ENCODE results near the gene TMOD2. TPM values are rescaled to one million over a fixed set of nuclear protein-coding genes. Genes with fewer than 3 reads are reported as not detected.
A peak's percentile ranks its signal among the peaks of the same experiment; 100 is the strongest.

Gene TMOD2
- total and polyA plus RNA-seq, 2 donors (not counting 1 experiment from before 2014, with no cell fraction given) = 7.0 to 11.2 TPM

DNA sequence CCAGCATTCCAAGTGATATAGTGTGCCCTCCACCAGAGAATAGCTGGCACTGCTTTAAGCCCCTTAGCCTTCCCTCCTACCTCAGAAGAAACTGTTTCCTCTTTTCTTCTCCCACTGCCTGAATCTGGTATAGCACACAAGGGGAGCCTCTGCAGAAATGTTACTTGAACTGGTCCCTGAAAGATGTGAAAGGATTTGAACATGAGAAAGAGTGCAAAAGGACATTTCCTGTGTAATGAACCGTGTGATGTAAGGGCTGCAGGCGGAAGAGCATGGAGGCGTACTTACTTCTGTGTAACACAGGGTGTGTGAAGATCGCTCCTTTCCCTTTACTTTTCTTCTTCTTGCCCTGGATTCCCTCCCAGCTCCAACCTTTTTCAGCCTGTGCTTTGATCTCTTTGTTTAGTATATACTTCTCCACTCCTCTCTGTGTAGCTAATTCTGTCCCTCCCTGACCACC lies 86.4 kb downstream of the TMOD2 start:
- H3K9ac ChIP-seq (ENCODE audit: insufficient read depth, low read length) = no peak overlapping the region
- H3K4me2 ChIP-seq (ENCODE audit: extremely low read depth, insufficient read depth, low read length) = no peak overlapping the region
- no peaks in the 10 kb centered on the region for H3K9me3 ChIP-seq (ENCODE audit: control insufficient read depth, insufficient read depth, low read depth, low read length)
- H3K27me3 ChIP-seq (ENCODE audit: control insufficient read depth, insufficient read depth, low read length) = no peaks in the 10 kb centered on the region
- H3K79me2 ChIP-seq (ENCODE audit: control insufficient read depth, insufficient read depth, low read length) = peaks cover 94% of the 10 kb centered on the region
- no peak overlapping the region for H2AFZ ChIP-seq (ENCODE audit: low read length)
- no peak overlapping the region for H3K27ac ChIP-seq (ENCODE audit: insufficient read depth, low read length)
- H4K20me1 ChIP-seq (ENCODE audit: control insufficient read depth, extremely low read depth, insufficient read depth, low read length) = peaks cover 6% of the 10 kb centered on the region
- peaks cover 13% of the 10 kb centered on the region for H3K4me1 ChIP-seq (ENCODE audit: control insufficient read depth, extremely low read depth, insufficient read depth, low read length)
- H3K4me3 ChIP-seq (replicated peaks in 1 of 4; ENCODE audit: control extremely low read depth in 1 of 4, insufficient read depth in 1 of 4, low read depth in 3 of 4, low read length in 4 of 4) = no peak overlapping the region
- DNase-seq (ENCODE audit: low read depth in 2 of 2) = peak; percentile 51 to 55
- no peaks in the 10 kb centered on the region for H3K36me3 ChIP-seq (ENCODE audit: control insufficient read depth, insufficient read depth, low read length)
- TF ChIP-seq, protein P1, sequence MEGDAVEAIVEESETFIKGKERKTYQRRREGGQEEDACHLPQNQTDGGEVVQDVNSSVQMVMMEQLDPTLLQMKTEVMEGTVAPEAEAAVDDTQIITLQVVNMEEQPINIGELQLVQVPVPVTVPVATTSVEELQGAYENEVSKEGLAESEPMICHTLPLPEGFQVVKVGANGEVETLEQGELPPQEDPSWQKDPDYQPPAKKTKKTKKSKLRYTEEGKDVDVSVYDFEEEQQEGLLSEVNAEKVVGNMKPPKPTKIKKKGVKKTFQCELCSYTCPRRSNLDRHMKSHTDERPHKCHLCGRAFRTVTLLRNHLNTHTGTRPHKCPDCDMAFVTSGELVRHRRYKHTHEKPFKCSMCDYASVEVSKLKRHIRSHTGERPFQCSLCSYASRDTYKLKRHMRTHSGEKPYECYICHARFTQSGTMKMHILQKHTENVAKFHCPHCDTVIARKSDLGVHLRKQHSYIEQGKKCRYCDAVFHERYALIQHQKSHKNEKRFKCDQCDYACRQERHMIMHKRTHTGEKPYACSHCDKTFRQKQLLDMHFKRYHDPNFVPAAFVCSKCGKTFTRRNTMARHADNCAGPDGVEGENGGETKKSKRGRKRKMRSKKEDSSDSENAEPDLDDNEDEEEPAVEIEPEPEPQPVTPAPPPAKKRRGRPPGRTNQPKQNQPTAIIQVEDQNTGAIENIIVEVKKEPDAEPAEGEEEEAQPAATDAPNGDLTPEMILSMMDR (conservative IDR thresholded peaks at IDR 0.05 in 1 of 2, IDR thresholded peaks at IDR 0.05 in 1 of 2; ENCODE audit: low read depth in 1 of 2, low read length in 2 of 2) = no peak
- no peak for TF ChIP-seq EZH2 (IDR thresholded peaks at IDR 0.05; ENCODE audit: low read length, missing control alignments)

DNA sequence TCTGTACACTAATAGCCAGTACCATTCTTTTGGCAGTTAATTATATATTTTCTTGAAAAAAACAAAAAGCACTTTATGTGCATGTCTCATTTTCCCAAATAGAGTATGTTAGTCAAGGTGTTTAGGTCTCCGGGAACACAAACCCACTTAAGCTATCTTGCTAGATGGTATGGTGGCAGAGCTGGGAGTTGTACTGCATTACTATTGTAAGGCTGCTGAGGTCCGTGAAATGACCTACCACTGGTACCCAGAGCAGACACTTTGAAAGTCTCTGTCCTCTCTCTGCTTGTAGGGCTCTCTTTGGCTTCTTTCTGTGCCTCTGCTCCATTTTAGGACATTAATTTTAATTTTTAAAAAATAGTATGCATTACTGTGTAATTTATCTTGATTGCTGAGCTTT lies 86.9 kb downstream of the TMOD2 start:
- Histone ChIP-seq H3K27ac (ENCODE audit: insufficient read depth, low read length) (no peak overlapping the region), H3K4me2 (ENCODE audit: extremely low read depth, insufficient read depth, low read length) (no peak overlapping the region), H4K20me1 (ENCODE audit: control insufficient read depth, extremely low read depth, insufficient read depth, low read length) (peaks cover 6% of the 10 kb centered on the region)

DNA sequence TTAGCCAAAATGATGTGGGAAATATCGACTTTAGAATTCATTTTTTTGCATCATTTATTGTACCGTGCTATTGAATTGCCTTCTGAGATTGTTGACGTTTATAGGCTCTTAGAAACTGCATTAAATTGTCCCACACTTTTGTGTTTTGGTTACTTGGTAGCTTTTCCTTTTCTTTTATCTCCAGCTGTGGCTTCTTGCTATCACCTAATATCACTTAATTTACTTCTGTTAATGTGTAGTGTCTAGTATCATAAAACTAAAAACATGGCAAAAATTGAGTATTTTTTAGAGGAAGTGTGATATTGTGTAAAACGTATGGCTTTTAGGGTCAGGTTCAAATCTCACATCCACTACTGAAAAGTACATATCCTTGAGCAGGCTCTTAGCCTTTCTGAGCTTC lies 89.3 kb downstream of the TMOD2 start:
- Histone ChIP-seq H4K20me1 (ENCODE audit: control insufficient read depth, extremely low read depth, insufficient read depth, low read length) (peaks cover 3% of the 10 kb centered on the region), H3K27ac (ENCODE audit: insufficient read depth, low read length) (no peak overlapping the region), H3K4me3 (replicated peaks in 1 of 4; ENCODE audit: control extremely low read depth in 1 of 4, insufficient read depth in 1 of 4, low read depth in 3 of 4, low read length in 4 of 4) (no peak overlapping the region), H2AFZ (ENCODE audit: low read length) (no peak overlapping the region), H3K4me1 (ENCODE audit: control insufficient read depth, extremely low read depth, insufficient read depth, low read length) (peaks cover 20% of the 10 kb centered on the region), H3K9ac (ENCODE audit: insufficient read depth, low read length) (no peak overlapping the region), H3K79me2 (ENCODE audit: control insufficient read depth, insufficient read depth, low read length) (peaks cover 95% of the 10 kb centered on the region), H3K4me2 (ENCODE audit: extremely low read depth, insufficient read depth, low read length) (no peak overlapping the region), H3K27me3 (ENCODE audit: control insufficient read depth, insufficient read depth, low read length) (no peaks in the 10 kb centered on the region), H3K9me3 (ENCODE audit: control insufficient read depth, insufficient read depth, low read depth, low read length) (no peaks in the 10 kb centered on the region), H3K36me3 (ENCODE audit: control insufficient read depth, insufficient read depth, low read length) (no peaks in the 10 kb centered on the region)
- DNase-seq (ENCODE audit: low read depth in 2 of 2) = no peak
- TF ChIP-seq, protein P1 (conservative IDR thresholded peaks at IDR 0.05 in 1 of 2, IDR thresholded peaks at IDR 0.05 in 1 of 2; ENCODE audit: low read depth in 1 of 2, low read length in 2 of 2) = no peak
- no peak for TF ChIP-seq EZH2 (IDR thresholded peaks at IDR 0.05; ENCODE audit: low read length, missing control alignments)

More for the DNA sequence above, 86.9 kb downstream of the TMOD2 start:
- Histone ChIP-seq H3K4me3 (replicated peaks in 1 of 4; ENCODE audit: control extremely low read depth in 1 of 4, insufficient read depth in 1 of 4, low read depth in 3 of 4, low read length in 4 of 4) (no peak overlapping the region), H3K27me3 (ENCODE audit: control insufficient read depth, insufficient read depth, low read length) (no peaks in the 10 kb centered on the region), H3K36me3 (ENCODE audit: control insufficient read depth, insufficient read depth, low read length) (no peaks in the 10 kb centered on the region), H2AFZ (ENCODE audit: low read length) (no peak overlapping the region), H3K79me2 (ENCODE audit: control insufficient read depth, insufficient read depth, low read length) (peaks cover 95% of the 10 kb centered on the region), H3K9ac (ENCODE audit: insufficient read depth, low read length) (no peak overlapping the region), H3K9me3 (ENCODE audit: control insufficient read depth, insufficient read depth, low read depth, low read length) (no peaks in the 10 kb centered on the region), H3K4me1 (ENCODE audit: control insufficient read depth, extremely low read depth, insufficient read depth, low read length) (peaks cover 15% of the 10 kb centered on the region)
- TF ChIP-seq, protein P1 (conservative IDR thresholded peaks at IDR 0.05 in 1 of 2, IDR thresholded peaks at IDR 0.05 in 1 of 2; ENCODE audit: low read depth in 1 of 2, low read length in 2 of 2) = no peak
- TF ChIP-seq EZH2 (IDR thresholded peaks at IDR 0.05; ENCODE audit: low read length, missing control alignments) = no peak
- no peak for DNase-seq (ENCODE audit: low read depth in 2 of 2)

Data from fibroblast of lung (primary cell).